Midbrain (tissue), 1 donor: ENCODE results near the gene SPIN2B.
"Not testable (repeated sequence)": the region's sequence is repeated elsewhere in the genome, so short reads cannot be mapped to it uniquely, and the experiment has no call there.

Experiments used
- DNase-seq: peaks from one replicate; lab custom pipeline; 2025; lab: John Stamatoyannopoulos, UW

The SPIN2B gene

DNA sequence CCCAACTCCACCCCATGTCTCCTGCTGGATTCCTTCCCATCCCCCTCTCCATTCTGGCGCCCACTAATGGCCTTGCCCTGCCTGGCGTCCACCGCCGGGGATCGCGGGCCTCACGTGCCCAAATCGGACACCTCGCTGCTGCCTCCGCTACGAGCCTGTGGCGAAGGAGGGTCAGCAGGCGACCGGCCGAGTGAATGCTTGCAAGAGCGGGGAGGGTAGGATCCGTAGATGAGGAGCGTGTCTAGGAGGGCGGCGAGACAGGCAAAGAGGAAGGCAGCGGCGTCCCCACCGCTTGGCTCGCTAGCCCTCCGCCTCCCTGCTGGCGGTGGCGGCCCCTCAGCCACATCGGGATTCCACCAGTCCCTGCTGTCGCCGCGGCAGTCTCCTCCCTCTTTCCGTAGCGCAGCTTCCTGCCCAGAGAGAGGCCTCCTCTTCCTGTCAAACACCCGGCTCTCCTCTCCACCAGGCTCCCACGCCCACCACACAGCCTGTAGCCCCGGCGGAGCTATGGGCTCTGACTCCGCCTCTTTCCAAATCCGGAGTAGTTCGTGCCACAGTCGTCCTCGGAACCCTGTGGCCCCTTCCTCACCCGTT is at the start of gene SPIN2B:
Gene SPIN2B (minus strand): TSS at position 387 of the 594 bp plus-strand sequence.
- peak; percentile 23 for DNase-seq

DNA sequence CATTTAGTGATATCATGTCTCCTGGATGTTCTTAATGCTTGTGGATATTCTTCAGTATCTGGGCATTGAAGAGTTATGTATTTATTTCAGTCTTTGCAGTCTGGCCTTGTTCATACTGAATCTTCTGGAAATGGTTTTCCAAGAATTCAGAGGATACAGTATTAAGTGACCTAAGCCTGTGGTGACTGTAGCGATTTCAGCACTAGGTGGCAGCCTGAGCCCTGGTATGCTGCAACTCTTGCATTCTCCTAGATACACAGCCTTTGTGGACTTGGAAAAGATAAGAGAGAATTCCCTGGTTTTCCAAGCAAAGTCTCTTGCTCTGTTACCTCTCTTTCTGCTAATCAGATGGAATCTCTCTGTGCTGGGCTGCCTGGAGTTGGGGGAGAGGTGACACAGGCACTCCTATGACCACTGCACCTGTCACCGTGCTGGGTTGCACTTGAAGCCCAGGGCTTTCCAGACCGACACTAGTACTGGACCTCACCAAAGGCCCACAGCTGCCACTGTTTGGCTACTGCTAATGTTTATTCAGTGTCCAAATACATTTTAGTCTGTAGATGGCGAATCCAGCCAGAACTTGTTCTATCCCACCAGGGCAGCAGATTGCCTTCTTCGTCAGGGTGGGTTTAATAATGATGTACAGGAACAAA is 35.2 kb upstream of the SPIN2B start:
- peak; percentile 8 for DNase-seq

DNA sequence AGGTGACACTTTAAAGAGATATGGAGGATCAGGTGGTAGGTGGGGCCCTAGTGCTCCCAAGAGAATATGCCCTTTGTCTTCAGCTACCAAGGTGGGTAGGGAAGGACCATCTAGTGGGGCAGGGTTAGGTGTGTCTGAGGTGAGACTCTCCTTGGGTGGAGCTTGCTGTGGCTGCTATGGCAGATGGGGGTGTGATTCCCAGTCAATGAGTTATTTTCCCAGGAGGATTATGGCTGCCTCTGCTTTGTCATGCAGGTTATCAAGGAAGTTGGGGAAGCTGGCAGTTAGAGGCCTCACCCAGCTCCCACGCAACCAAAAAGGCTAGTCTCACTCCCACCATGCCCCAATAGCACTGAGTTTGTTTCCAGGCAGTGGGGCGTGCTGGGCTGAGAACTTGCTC is 33.8 kb upstream of the SPIN2B start:
- DNase-seq, result no peak

- not testable (repeated sequence) for DNase-seq
Measured at GRCh38 chrX:57152222-57152621, 30.9 kb upstream of the SPIN2B start.

GRCh38 chrX:57138674-57139073 is 17.3 kb upstream of the SPIN2B start:
- no peak for DNase-seq

- DNase-seq, result no peak
Measured at GRCh38 chrX:57137501-57137900, 16.2 kb upstream of the SPIN2B start.

- DNase-seq, result not testable (repeated sequence)
Measured at GRCh38 chrX:57137073-57137472, 15.7 kb upstream of the SPIN2B start, which contains the start of gene SPIN2A. Gene SPIN2A, minus strand, starts transcription at chrX:57137397. Its CDS starts 800 bp downstream, at chrX:57136597.

DNA sequence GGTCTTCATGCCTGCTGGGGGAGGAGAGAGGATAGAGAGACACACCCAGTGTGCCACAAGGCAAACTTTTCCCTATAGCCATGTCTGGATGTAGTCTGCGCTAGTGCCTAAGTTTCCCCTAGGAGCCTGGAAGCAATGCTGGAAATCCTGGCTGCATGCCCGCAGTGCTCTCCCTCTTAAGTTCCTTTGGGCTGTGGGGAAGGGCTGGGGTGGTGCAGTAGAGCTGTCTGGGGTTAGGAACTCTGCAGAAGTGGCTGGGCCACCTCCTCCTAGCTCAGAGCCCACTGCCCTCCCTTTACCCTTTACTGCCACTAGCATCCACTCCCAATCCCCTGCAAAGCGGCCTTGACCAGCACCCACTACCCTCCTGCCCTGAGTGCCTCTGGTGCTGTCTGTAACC is 15.2 kb upstream of the SPIN2B start:
- not testable (repeated sequence) for DNase-seq

DNA sequence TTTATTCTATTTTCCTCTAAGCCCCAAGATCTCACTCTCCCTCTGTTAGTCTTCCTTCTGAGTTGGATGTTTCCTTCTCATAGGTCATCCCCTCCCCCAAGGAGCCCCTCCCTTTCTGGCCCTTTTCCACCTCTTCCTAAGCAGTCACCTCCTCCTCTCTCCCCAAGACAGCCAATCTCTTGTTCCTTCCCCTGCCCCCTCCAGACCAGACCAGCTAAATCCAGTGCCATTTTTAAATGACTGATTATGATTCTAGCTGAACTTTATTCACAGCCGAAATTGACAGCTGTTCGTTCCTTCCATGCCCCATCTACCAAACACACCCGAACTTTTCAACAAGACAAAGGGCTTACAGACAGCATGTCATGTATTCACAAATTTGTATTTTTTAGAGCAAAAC is 13.9 kb upstream of the SPIN2B start:
- DNase-seq, result no peak

DNA sequence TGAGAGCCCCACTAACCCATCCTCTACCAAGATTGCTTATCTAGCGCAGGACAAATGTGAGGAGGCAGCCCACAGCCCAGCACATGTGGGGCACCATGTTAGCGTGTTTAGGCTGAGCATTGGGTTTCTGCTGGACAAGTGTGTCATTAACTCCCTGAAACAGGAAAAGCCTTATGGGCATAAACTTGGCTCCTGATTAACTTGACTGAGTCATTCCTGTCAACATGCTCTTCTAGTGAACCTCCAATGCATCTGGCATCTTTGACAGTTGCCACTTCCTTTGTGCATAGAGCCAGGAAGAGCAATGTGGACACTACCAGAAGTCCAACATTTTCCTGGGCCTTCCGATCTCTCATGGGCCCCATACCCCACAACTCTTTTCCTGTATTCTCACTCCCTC is 13.4 kb upstream of the SPIN2B start:
- DNase-seq, result no peak

- DNase-seq, result no peak
Measured at GRCh38 chrX:57133706-57134105, 12.4 kb upstream of the SPIN2B start.

- not testable (repeated sequence) for DNase-seq
Measured at GRCh38 chrX:57133284-57133683, 11.9 kb upstream of the SPIN2B start.

GRCh38 chrX:57132046-57132445 is 10.7 kb upstream of the SPIN2B start:
- no peak for DNase-seq

DNA sequence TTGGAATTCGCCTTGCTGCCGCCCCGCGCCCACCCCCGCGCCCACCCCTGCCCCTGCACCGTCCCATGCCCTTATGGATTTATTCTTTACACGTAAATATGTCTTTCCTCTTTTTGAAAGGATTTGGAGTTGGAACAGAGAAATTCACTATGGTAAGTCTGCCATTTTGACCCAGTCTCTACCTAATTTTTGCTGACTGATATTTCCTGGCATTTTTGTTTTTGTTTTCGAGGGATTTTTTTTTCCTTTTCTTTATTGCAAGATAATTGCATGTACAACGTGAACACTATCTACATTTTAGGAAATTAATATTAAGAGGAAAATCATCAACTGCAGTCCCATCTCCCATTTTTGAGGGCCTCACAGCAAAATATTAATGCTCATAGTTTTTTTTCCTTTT is 468 bp upstream of the SPIN2B start:
- DNase-seq, result no peak

DNA sequence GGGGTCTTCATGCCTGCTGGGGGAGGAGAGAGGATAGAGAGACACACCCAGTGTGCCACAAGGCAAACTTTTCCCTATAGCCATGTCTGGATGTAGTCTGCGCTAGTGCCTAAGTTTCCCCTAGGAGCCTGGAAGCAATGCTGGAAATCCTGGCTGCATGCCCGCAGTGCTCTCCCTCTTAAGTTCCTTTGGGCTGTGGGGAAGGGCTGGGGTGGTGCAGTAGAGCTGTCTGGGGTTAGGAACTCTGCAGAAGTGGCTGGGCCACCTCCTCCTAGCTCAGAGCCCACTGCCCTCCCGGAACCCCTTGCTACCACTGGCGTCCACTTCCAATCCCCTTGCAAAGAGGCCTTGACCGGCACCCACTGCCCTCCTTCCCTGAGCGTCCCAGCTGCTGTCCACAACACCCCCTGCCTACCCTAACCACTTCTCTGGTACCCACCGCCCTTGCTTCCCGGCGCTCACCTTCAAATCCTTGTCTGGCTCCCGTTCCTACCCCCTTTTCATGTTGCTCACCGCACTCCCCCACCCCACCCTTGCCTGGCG is 658 bp downstream of the SPIN2B start:
- DNase-seq, result not testable (repeated sequence)

DNA sequence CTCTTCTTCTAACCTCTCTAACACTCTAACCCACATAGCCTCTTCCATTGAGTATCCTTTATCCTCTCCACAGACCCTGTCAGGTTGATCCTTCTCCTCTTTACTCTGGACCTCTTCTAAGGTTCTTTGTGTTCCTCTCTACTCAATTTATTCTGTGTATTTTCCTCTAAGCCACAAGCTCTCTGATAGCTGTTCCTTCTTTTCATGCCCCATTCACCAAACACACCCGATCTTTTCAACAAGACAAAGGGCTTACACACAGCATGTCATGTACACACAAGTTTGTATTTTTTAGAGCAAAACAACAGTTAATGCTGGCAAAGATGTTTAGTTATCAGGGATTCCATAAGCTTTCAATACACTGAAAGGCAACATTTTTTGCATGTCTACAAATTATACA is 1.9 kb downstream of the SPIN2B start:
- no peak for DNase-seq

GRCh38 chrX:57117566-57117965 is 3.8 kb downstream of the SPIN2B start:
- DNase-seq, result not testable (repeated sequence)

GRCh38 chrX:57104921-57105398 is 16.4 kb downstream of the SPIN2B start:
- no peak for DNase-seq

- no peak for DNase-seq
Measured at GRCh38 chrX:57104406-57104805, 16.9 kb downstream of the SPIN2B start.

- DNase-seq, result no peak
Measured at GRCh38 chrX:57103489-57103888, 17.9 kb downstream of the SPIN2B start.

GRCh38 chrX:57102918-57103317 is 18.4 kb downstream of the SPIN2B start:
- not testable (repeated sequence) for DNase-seq

- no peak for DNase-seq
Measured at GRCh38 chrX:57083143-57083542, 38.2 kb downstream of the SPIN2B start.

GRCh38 chrX:57074458-57074857 is 46.9 kb downstream of the SPIN2B start:
- DNase-seq, result no peak
